ENCODE measurements around the gene MICAL3. TPM values are rescaled to one million over a fixed set of nuclear protein-coding genes. Genes with fewer than 3 reads are reported as not detected.

The MICAL3 gene
- total RNA-seq, 6 experiments from 2014 or later = 31.5 to 61.8 (median 48.2) TPM

DNA sequence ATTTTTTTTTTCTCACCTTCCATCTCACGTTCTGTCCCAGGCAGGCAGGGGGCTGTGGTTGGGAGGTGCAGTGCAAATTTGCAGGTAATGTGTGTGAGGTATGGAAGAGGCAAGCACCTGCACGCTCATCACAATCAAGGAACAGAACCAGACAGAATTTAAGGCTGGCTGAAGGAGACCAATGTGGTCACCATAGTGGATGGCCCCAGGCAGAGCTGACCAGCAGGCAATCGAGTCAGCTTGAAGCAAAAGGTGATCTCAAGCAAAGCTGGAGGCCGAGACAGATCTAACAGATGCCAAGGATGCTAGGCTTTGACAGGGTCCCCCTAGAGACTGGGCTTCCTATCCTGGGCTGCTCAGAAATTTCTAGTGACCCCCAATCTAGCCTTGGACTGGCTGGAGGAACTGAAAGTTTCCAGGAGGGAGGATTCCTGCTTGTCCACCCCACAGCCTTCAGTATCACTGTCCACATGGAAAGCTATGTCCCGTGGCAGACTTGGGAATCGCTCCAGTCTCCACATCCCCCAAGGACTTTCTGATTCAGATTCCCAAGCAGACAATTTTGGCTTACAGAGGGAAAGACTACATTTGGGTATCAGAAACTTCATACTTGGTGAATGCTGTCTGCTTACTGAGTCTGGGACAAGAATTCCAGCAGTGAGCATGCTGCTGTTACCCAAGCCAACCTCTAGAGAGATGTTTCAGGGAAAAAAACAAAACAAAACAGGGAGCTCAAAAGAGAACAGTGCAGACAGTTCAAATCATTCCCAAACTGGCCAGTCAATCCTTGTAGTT is 9.0 kb upstream of the MICAL3 start:
- TF ChIP-seq POLR2A (IDR thresholded peaks at IDR 0.05) = no peak
- TF ChIP-seq, protein P1, sequence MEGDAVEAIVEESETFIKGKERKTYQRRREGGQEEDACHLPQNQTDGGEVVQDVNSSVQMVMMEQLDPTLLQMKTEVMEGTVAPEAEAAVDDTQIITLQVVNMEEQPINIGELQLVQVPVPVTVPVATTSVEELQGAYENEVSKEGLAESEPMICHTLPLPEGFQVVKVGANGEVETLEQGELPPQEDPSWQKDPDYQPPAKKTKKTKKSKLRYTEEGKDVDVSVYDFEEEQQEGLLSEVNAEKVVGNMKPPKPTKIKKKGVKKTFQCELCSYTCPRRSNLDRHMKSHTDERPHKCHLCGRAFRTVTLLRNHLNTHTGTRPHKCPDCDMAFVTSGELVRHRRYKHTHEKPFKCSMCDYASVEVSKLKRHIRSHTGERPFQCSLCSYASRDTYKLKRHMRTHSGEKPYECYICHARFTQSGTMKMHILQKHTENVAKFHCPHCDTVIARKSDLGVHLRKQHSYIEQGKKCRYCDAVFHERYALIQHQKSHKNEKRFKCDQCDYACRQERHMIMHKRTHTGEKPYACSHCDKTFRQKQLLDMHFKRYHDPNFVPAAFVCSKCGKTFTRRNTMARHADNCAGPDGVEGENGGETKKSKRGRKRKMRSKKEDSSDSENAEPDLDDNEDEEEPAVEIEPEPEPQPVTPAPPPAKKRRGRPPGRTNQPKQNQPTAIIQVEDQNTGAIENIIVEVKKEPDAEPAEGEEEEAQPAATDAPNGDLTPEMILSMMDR (IDR thresholded peaks at IDR 0.05) = no peak
- intact Hi-C loops (cut with DNase I) = no loop called here
- peaks cover 0 to 5% (median 2%) of the 10 kb centered on the region in 4 donors for H3K4me1 ChIP-seq
- DNase-seq (no peak), ATAC-seq (no peak)
- WGBS (ENCODE audit: insufficient coverage, low coverage, low lambda C conversion rate, missing lambda C conversion rate) = 86% methylated on average over 6 of the region's 6 CpGs
- H3K27ac ChIP-seq = no peak overlapping the region
- no peaks in the 10 kb centered on the region for H3K36me3 ChIP-seq
- H3K9me3 ChIP-seq = no peaks in the 10 kb centered on the region
- no peak overlapping the region for H3K4me3 ChIP-seq
- no peaks in the 10 kb centered on the region for H3K27me3 ChIP-seq

DNA sequence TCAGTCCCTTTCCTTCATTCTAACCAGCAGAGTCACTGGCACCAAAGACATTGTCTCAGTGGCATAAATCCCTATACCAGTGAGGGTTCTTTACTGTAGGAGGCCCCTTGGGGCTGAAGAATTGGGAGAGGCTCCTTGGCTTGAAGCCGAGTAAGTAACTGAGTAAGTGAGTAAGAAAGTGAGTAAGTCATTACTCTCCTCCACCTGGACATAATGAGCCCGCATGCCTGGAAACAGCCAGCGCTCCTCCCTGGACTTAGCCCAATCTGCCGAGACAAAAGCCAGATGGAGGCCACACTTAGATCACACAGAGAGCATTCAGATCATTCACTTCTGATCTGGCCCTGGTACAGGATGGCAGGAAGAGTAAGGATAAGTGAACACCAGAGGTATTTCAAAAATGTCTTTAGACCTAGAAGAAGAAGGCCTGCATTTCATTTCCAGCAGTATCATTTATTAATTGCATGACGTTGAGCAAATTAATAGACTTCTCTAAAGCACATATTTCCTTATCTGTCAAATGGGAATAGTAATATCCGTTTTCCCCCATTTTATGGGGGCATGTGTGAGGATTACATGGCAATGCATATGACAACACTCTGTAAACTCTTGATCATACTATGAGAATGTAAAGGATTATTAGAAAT is 8.2 kb upstream of the MICAL3 start:
- H3K36me3 ChIP-seq = no peaks in the 10 kb centered on the region
- H3K4me3 ChIP-seq = no peak overlapping the region
- no peak for TF ChIP-seq POLR2A (IDR thresholded peaks at IDR 0.05)
- TF ChIP-seq, protein P1 (IDR thresholded peaks at IDR 0.05) = no peak
- intact Hi-C loops (cut with DNase I) = no loop called here
- no peaks in the 10 kb centered on the region for H3K9me3 ChIP-seq
- ATAC-seq (no peak), DNase-seq (no peak)
- peaks cover 0 to 5% (median 2%) of the 10 kb centered on the region in 4 donors for H3K4me1 ChIP-seq
- H3K27me3 ChIP-seq = no peaks in the 10 kb centered on the region
- WGBS (ENCODE audit: insufficient coverage, low coverage, low lambda C conversion rate, missing lambda C conversion rate) = 75% methylated on average over 2 of the region's 6 CpGs
- no peak overlapping the region for H3K27ac ChIP-seq

DNA sequence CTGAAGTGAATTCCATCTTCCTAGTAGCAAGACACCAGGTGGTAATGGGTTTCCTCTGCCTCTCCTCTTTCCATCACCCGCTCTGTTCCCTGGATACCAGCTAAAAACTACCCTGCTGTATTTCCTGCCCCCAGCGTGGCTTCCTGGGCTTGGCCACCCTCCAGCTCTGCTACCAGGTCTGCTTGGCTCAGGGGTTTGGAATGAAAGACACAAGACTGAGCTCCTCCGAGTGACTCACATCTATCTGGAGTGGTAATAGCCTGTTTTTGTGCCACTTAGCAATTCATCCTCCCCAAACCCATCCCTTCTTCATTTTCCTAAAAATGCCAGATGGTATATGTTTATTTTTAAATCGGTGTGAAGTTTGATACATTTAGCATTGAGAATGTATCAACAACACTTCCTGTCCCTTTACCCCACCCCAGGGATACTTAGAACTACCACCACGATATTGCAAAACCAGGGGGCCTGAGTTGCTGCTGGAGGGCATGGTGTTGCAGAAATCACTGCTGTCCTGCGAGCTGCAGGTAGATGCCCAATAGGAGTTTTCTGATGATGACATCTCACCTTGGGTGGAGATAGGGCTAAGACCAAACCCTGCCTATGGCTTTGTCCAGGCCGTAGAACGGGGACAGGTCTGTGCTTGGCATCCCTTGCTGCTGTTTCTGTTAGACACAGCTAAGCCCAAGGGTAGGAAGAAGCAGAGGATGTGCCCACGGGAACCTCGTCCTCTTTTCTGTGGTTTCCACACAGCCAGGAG is 7.5 kb upstream of the MICAL3 start:
- no peaks in the 10 kb centered on the region for H3K27me3 ChIP-seq
- no peak overlapping the region for H3K4me3 ChIP-seq
- TF ChIP-seq POLR2A (IDR thresholded peaks at IDR 0.05) = no peak
- TF ChIP-seq, protein P1 (IDR thresholded peaks at IDR 0.05) = no peak
- ATAC-seq (no peak), DNase-seq (no peak)
- H3K36me3 ChIP-seq = no peaks in the 10 kb centered on the region
- H3K9me3 ChIP-seq = no peaks in the 10 kb centered on the region
- H3K4me1 ChIP-seq = peaks cover 0 to 5% (median 2%) of the 10 kb centered on the region in 4 donors
- 80% methylated on average over 7 of the region's 10 CpGs for WGBS (ENCODE audit: insufficient coverage, low coverage, low lambda C conversion rate, missing lambda C conversion rate)
- no peak overlapping the region for H3K27ac ChIP-seq
- intact Hi-C loops (cut with DNase I) = no loop called here

DNA sequence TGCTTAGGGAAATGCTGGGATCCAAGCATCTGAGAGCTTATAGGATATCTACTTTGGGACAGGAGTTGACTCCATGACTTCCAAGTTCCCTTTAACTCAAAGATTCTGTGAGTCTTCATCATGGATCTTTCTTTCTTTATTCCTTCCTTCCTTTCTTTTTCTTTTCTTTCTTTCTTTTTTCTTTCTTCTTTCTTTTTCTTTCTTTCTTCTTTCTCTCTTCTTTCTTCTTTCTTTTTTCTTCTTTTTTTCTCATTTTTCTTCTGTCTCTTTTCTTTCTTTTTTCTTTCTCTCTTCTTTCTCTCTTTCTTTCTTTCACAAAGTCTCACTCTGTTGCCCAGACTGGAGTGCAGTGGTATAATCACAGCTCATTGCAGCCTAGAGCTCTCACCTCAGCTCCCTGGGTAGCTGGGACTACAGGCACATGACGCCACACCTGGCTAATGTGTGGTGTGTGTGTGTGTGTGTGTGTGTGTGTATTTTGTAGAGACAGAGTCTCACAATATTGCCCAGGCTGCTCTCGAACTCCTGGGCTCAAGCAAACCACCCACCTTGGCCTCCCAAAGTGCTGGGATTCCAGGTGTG is 5.4 kb upstream of the MICAL3 start:
- no peaks in the 10 kb centered on the region for H3K9me3 ChIP-seq
- H3K4me3 ChIP-seq = no peak overlapping the region
- intact Hi-C loops (cut with DNase I) = loop anchor here in 1 of 2 donors (10.0 kb wide), 1 partner anchor 45 kb away; the partner anchor contains the start of gene PEX26
- 33% methylated on average over 1 of the region's 2 CpGs for WGBS (ENCODE audit: insufficient coverage, low coverage, low lambda C conversion rate, missing lambda C conversion rate)
- peaks cover 0 to 3% (median 0%) of the 10 kb centered on the region in 4 donors for H3K4me1 ChIP-seq
- no peaks in the 10 kb centered on the region for H3K27me3 ChIP-seq
- no peak overlapping the region for H3K27ac ChIP-seq
- no peaks in the 10 kb centered on the region for H3K36me3 ChIP-seq
- TF ChIP-seq POLR2A (IDR thresholded peaks at IDR 0.05) = no peak
- TF ChIP-seq, protein P1 (IDR thresholded peaks at IDR 0.05) = no peak
- ATAC-seq (no peak), DNase-seq (no peak)
